HG03280 (cell line): ENCODE results near the gene SUGT1.
"Not testable (repeated sequence)": the region's sequence is repeated elsewhere in the genome, so short reads cannot be mapped to it uniquely, and the experiment has no call there.

ENCODE experiments used
- ATAC-seq: cut with Tn5 transposase; IDR thresholded peaks from one replicate; pipeline ENCODE4 v1.9.1; 2021; ENCODE audit warnings: mild to moderate bottlenecking, moderate library complexity; ENCODE audit not compliant: unreplicated experiment

The SUGT1 gene

GRCh38 chr13:52652196-52652979, at the start of gene SUGT1:
Gene SUGT1, plus strand, starts transcription at chr13:52652836. Its CDS starts 85 bp downstream, at chr13:52652921.
- peak; percentile 97 for ATAC-seq

- not testable (repeated sequence) for ATAC-seq
These were observed 49.3 kb upstream of the SUGT1 start for GRCh38 chr13:52603316-52603715.

- ATAC-seq: not testable (repeated sequence)
These were observed 46.5 kb upstream of the SUGT1 start for GRCh38 chr13:52606126-52606525.

GRCh38 chr13:52606795-52607194, 45.8 kb upstream of the SUGT1 start:
- ATAC-seq: not testable (repeated sequence)

GRCh38 chr13:52608184-52608583, 44.5 kb upstream of the SUGT1 start:
- ATAC-seq: not testable (repeated sequence)

- ATAC-seq: peak; percentile 69
These were observed 43.5 kb upstream of the SUGT1 start for GRCh38 chr13:52609013-52609606.

- not testable (repeated sequence) for ATAC-seq
These were observed 42.5 kb upstream of the SUGT1 start for GRCh38 chr13:52610158-52610557.

- ATAC-seq: no peak
These were observed 37.4 kb upstream of the SUGT1 start for GRCh38 chr13:52615134-52615801.

- peak; percentile 36 for ATAC-seq
These were observed 36.8 kb upstream of the SUGT1 start for GRCh38 chr13:52615812-52616211.

GRCh38 chr13:52617070-52618060, 35.3 kb upstream of the SUGT1 start:
- peak; percentile 94 for ATAC-seq

GRCh38 chr13:52631083-52631690, 21.4 kb upstream of the SUGT1 start:
- ATAC-seq: not testable (repeated sequence)

- no peak for ATAC-seq
These were observed 13.8 kb upstream of the SUGT1 start for GRCh38 chr13:52638666-52639328.

GRCh38 chr13:52642131-52642530, 10.5 kb upstream of the SUGT1 start, which contains the start of gene HNRNPA1L2:
Gene HNRNPA1L2, plus strand, starts transcription at chr13:52642431. Its CDS starts 62 bp downstream, at chr13:52642493.
- ATAC-seq: no peak

GRCh38 chr13:52644108-52644507, 8.5 kb upstream of the SUGT1 start:
- ATAC-seq: no peak

GRCh38 chr13:52646967-52647366, 5.7 kb upstream of the SUGT1 start:
- ATAC-seq: no peak

- ATAC-seq: no peak
These were observed 1.9 kb upstream of the SUGT1 start for GRCh38 chr13:52650731-52651130.

GRCh38 chr13:52651897-52652195, 790 bp upstream of the SUGT1 start:
- ATAC-seq: peak; percentile 4

- ATAC-seq: peak; percentile 30
These were observed 306 bp downstream of the SUGT1 start for GRCh38 chr13:52652980-52653303.

GRCh38 chr13:52659340-52659739, 6.7 kb downstream of the SUGT1 start:
- no peak for ATAC-seq

- ATAC-seq: no peak
These were observed 11.6 kb downstream of the SUGT1 start for GRCh38 chr13:52664272-52664671.
